Progenitor cell of endocrine pancreas (in vitro differentiated cells): ENCODE data around the gene C1orf122. TPM values are rescaled to one million over a fixed set of nuclear protein-coding genes. Genes with fewer than 3 reads are reported as not detected.

ENCODE experiments used
- DNase-seq: peaks from one replicate; pipeline ENCODE4 v3.0.0; 2021; ENCODE audit warnings: low spot score; ENCODE audit not compliant: unreplicated experiment
- H3K27ac Mint-ChIP-seq: 2 replicates; pipeline ENCODE4 v1.8.0; 2021; ENCODE audit warnings: mild to moderate bottlenecking, moderate library complexity, mixed read lengths
- H3K27me3 Mint-ChIP-seq: 2 replicates; pipeline ENCODE4 v1.8.0; 2021; ENCODE audit warnings: mixed read lengths
- H3K36me3 Mint-ChIP-seq: 2 replicates; pipeline ENCODE4 v1.8.0; 2022; ENCODE audit warnings: mixed read lengths; ENCODE audit not compliant: insufficient read depth
- H3K4me1 Mint-ChIP-seq: 2 replicates; pipeline ENCODE4 v1.8.0; 2021; ENCODE audit warnings: low read depth, mixed read lengths
- H3K4me3 Mint-ChIP-seq: 2 replicates; pipeline ENCODE4 v1.8.0; 2021; ENCODE audit warnings: low read depth, mild to moderate bottlenecking, moderate library complexity, mixed read lengths
- H3K9me3 Mint-ChIP-seq: 2 replicates; pipeline ENCODE4 v1.8.0; 2021; ENCODE audit warnings: low read depth, mixed read lengths
- CTCF ChIP-seq: fragments of 200-600 bp; sonication (generic); IDR thresholded peaks from one replicate; pipeline ENCODE4 v1.5.0; 2021; ENCODE audit warnings: antibody characterized with exemption, mild to moderate bottlenecking; ENCODE audit not compliant: unreplicated experiment
- total RNA-seq: library from RNA; stranded (reverse); gene quantifications from 2 replicates; pipeline ENCODE4 v1.2.1, GENCODE V29; 2021

C1orf122 gene
- total RNA-seq, 1 donor from 2014 or later, result 43.6 TPM

- H3K4me1 Mint-ChIP-seq, result peaks cover 7% of the 10 kb centered on the region
- H3K9me3 Mint-ChIP-seq, result no peaks in the 10 kb centered on the region
- no peak for TF ChIP-seq CTCF
- H3K4me3 Mint-ChIP-seq, result peak overlapping the region; percentile 89
- no peaks in the 10 kb centered on the region for H3K27me3 Mint-ChIP-seq
- peaks cover 6% of the 10 kb centered on the region for H3K36me3 Mint-ChIP-seq
- peak; percentile 62 for DNase-seq
- H3K27ac Mint-ChIP-seq, result peak overlapping the region; percentile 94
Measured at GRCh38 chr1:37808369-37809319, 1.1 kb downstream of the C1orf122 start.

- peaks cover 3% of the 10 kb centered on the region for H3K36me3 Mint-ChIP-seq
- no peak for TF ChIP-seq CTCF
- no peak for DNase-seq
- peak overlapping the region; percentile 9 for H3K4me3 Mint-ChIP-seq
- peaks cover 7% of the 10 kb centered on the region for H3K4me1 Mint-ChIP-seq
- no peaks in the 10 kb centered on the region for H3K27me3 Mint-ChIP-seq
- no peaks in the 10 kb centered on the region for H3K9me3 Mint-ChIP-seq
- H3K27ac Mint-ChIP-seq, result no peak overlapping the region
Measured at GRCh38 chr1:37809942-37810341, 2.4 kb downstream of the C1orf122 start.

GRCh38 chr1:37811027-37811655 is 3.6 kb downstream of the C1orf122 start:
- Mint-ChIP-seq H3K9me3 (no peaks in the 10 kb centered on the region), H3K36me3 (peaks cover 4% of the 10 kb centered on the region), H3K4me1 (peaks cover 7% of the 10 kb centered on the region), H3K4me3 (peak overlapping the region; percentile 38), H3K27me3 (no peaks in the 10 kb centered on the region), H3K27ac (peak overlapping the region; percentile 9)
- peak; percentile 50 for DNase-seq
- TF ChIP-seq CTCF, result peak; percentile 89

GRCh38 chr1:37813529-37814145 is 6.0 kb downstream of the C1orf122 start:
- TF ChIP-seq CTCF, result no peak
- H3K27ac Mint-ChIP-seq, result peak overlapping the region; percentile 37
- DNase-seq, result no peak
- peaks cover 4% of the 10 kb centered on the region for H3K36me3 Mint-ChIP-seq
- no peaks in the 10 kb centered on the region for H3K9me3 Mint-ChIP-seq
- peaks cover 2% of the 10 kb centered on the region for H3K4me1 Mint-ChIP-seq
- H3K27me3 Mint-ChIP-seq, result no peaks in the 10 kb centered on the region
- no peak overlapping the region for H3K4me3 Mint-ChIP-seq

GRCh38 chr1:37814252-37814651 is 6.7 kb downstream of the C1orf122 start:
- Mint-ChIP-seq H3K4me3 (no peak overlapping the region), H3K9me3 (no peaks in the 10 kb centered on the region), H3K27me3 (no peaks in the 10 kb centered on the region), H3K36me3 (peaks cover 5% of the 10 kb centered on the region), H3K4me1 (no peaks in the 10 kb centered on the region), H3K27ac (no peak overlapping the region)
- no peak for DNase-seq
- no peak for TF ChIP-seq CTCF
